GM21723 (cell line): ENCODE measurements around the gene MGA.
A peak's percentile ranks its signal among the peaks of the same experiment; 100 is the strongest.

ENCODE experiments used
- ATAC-seq: cut with Tn5 transposase; IDR thresholded peaks from one replicate; pipeline ENCODE4 v1.9.1; 2021; ENCODE audit warnings: mild to moderate bottlenecking, moderate library complexity; ENCODE audit not compliant: unreplicated experiment

The MGA gene

DNA sequence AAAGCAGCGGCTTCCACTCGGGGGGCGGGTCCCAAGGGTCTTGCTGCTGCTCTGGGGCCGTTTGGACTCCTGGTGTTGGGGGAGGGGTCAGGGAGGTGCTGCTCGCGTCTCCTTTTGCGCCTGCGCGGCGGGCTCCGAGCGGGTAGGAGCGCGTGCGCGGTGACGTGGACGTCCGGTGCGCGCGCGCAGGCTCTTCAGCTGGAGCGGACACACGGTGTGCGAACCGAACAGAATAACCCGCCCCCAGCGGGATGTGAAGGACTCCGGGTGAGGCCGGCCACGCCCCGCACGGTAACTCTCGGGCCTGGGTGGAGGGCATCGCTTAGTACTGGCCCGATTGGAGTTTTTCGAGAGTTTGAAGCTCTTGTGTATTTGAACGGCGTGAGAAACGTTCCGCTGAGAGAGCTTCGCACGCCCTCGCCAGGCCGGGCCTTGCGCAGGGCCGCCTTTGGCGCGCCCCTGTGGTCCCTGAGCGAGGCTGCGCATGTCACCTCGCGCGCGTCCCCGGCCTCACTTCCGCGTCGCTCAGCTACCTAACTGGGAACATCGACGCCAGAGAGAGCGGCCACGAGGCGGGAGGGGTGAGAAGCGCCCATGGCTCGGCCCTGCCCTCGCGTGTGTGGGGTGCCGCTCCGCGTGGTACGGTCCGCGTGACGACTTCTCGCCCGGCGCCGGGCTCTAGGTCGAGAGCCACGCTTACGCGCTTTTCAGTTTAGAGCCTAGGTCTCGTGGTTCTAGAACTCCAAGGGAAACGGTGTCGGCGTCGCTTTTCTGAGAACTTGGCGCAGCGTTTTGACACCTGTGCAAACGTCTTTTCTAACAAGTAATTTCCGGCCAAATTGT is at the start of gene MGA:
Gene MGA (plus strand): TSS at position 171 of the 843 bp plus-strand sequence.
- ATAC-seq, result peak; percentile 76

DNA sequence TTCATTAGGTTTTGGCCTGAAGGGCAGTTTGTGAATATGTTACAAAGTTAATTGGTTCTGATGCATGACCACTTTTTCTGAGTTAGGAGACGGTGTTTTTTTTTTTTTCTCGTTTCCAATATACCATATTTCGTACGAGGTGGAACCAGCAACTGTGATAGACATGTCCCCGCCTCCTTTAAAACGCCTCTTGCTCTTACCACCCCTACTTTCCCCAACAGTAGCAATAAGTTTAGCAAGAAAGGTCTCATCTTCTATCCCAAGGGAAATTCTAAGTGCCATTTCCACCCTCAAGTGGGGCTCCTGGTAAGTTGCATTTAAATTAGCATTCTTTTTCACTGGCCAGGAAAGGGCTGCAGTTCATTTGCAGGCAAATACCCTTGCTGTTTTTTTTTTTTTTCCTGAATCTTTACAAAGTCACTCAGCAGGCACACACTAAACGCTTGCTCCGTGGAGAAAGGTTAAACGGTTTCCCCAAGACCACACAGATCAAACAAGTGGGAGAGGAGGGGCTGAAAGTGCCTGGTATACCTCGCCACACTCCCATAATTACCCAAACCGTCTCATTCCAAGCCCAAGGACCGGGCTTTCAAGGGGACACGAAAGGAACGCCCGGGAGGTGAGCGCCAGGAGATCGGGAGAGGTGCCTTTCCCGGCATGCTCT is 39.5 kb upstream of the MGA start:
- no peak for ATAC-seq

DNA sequence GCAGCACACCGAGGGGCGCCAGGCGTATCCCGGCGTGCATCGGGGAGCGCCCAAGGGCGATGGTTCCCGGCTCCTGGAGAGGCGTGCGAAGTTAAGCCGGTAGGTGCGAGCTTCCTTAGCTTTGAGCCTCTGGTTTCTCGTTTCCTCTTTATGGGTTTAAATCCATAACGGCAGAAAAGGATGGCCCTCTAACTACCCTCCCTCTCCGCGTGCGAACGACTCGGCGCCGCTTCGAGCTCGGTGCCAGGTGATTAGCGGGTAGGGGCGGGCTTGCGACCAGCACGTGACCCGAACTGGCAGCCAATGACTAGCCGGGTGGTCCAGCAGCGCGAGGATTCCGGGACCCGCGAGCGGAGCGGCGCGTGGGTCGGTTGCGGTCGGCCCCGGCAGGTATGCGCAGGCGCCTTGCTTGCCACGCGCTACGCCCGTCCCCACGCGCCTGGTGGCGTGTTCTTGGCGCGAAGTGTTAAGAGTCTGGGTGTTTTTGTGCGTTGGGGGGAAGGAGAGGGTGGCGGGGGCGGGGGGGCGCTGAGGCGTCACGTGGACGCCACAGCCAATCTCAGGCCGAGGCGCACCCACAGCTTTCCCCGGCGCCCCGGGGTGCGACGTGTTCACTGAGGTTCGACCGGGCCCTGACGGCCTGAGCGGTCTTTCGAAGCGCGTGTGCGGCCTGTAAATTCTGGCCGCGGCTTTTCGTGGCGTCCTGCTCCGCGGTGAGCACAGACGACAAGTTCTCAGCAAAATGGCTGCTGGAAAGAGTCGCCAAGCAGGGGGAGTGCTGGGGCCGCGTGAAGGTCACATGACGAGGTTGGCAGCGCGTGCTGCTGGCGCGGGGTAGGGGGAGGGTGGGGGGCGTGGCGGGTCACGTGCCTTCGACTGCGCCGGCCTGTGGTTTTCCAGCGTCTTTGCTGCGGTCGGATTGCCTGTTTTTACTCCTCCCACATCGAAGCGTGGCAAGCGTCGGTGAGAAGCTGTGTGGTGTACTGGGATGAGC is 38.7 kb upstream of the MGA start:
- ATAC-seq, result no peak

DNA sequence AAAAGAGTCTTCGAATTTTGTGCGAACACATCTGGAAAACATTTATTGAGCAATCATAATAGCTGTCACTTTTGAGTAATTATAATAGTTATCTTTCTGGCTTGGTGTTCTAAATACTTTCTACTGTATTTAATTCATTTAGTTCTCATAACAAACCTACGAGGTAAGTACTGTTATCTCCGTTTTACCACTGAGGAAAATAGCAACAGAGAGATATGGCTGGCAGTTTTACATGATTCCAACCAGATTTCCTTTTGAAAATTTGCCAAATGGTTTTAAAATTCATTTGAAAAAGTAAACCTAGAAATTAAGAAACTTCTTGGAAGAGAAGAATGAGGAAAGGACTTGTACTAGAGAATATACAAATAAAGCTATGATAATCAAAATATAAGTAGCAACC is 37.3 kb upstream of the MGA start:
- no peak for ATAC-seq

DNA sequence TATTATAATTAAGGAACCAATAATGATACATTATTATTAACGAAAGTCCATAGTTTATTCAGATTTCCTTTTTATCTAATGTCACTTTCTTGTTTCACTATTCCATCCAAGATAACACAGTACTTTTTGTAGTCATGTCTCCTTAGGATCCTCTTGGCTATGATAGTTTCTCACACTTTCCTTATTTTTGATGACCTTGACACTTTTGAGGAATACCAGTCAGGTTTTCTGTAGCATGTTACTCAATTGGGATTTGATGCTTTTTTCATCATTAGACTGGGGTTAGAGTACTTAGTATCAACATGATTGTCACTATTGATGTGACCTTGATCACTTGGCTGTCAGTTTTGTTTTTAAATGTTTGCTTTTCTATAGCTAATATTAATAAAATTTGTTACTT is 33.0 kb upstream of the MGA start:
- ATAC-seq, result no peak

DNA sequence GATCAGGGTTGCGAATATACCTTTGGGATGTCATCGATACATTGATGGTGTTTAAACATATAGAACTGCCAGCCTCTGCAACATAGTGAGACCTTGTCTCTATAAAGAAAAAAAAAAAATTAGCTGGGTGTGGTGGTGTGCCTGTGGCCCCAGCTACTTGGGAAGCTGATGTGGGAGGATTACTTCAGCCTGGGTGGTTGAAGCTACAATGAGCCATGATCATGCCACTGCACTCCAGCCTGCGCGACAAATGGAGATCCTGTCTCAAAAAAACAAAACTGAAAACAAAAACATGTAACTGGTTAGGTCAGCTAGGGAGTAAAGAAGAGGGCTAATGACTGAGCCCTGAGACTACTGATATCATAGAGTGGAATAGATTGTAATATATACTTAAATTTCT is 30.7 kb upstream of the MGA start:
- ATAC-seq, result no peak

DNA sequence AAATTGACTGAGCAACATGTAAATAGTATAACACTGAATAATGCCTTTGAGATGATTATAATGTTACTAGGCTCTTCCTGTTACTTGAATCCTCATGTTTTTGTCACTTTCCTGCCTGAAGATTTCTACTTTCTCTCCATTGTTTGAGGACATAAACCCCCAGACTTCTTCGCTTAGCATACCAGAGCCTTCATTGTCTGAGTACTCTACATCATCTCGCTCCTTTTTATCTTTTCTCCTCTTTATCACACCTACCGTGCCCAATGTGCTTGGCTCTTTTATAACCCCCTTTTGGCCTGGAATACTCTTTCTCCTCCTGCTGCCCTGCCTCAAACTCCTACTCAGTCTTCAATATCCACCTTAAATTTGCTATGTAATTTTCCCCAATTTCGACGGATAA is 30.3 kb upstream of the MGA start:
- no peak for ATAC-seq

DNA sequence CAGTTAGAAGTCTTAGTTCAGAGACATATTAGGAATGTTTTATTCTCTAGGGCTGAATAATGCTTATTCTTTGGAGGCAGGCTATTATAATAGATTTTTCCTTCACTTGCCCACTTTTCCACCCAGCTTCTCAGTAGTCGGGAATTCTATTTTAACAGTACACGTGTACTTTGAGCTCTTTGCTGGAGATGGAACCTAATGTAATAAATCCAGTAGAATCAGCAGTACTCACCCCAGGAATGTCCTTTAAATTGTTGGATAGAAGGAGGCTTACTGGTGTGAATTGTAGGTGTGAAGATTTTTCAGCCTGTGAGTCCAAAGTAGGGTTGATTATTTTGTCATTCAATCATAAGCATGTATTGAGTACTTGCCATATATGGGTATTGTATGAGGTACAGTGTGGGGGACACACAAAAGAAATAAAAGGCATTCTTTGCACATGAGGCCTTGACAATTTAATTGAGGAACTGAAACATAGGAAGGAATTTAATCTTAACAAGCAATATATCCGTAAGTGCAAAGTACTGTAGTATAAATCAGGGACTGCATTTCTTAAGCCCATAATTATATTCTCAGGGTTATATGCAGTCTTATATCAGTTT is 29.5 kb upstream of the MGA start:
- no peak for ATAC-seq

DNA sequence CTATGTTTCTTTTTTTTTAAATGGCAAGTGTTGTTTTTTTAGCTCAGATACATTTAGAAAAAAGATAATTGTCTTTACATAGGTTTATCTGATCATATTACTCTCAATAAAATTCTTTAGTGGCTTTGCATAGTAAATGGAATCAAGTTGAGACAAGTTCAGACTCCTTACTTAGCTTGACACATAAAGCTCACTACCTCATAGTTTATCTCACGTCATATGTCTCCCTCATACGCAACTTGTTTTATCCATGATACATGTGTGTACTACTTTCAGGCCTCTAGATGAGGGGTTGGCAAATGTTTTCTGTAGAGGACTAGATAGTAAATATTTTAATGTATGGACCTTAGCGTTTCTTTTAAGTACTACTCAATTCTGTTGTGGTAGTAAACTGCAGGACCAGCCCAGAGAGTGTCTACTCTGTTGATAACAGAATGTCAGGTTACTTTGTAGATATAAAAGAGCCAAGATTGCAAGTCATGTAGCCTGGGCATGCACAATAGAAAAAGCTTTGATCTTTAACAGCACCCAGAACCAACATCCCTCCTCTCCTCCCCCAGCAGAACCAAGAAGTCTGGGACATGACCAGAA is 28.2 kb upstream of the MGA start:
- ATAC-seq, result no peak

DNA sequence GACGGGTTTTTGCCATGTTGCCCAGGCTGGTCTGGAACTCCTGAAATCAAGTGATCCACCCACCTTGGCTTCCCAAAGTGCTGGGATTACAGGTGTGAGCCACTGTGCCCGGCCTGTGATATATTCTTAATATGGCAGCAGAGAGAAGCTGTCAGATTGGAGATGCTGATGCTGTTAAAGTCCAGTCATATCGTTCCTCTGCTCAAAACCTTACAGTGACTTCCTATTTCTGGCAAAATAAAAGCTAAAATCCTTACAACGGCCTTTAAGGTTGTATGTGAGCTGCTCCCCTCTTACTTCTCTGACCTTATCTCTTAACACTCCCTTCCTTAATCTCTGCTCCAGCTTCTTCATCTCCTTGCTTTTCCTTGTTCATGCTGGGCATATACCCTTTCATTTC is 26.6 kb upstream of the MGA start:
- ATAC-seq, result no peak

DNA sequence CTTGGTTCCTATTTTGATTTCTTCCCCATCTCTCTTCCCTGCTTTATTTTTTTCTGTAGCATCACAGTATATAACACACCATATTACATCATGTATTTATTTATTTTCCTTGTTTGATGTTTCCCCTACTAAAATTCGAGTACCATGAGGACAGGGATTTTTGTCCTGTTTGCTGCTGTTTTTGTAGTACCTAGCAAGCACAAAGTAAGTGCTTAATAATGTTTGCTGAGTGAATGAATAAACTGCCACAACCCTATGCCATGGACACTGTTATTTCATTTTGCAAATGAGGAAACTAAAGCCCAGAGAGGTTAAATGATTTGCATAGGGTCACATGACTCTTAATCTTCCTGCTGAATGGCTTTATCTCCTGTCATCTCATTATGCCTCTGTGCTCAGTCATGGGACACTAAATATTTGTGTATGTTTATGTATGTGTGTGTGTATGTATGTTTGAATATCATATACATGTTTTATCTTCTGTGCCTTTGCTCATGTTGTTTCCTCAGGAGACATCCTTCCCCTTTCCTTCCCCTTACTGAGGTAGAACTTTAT is 26.1 kb upstream of the MGA start:
- no peak for ATAC-seq

DNA sequence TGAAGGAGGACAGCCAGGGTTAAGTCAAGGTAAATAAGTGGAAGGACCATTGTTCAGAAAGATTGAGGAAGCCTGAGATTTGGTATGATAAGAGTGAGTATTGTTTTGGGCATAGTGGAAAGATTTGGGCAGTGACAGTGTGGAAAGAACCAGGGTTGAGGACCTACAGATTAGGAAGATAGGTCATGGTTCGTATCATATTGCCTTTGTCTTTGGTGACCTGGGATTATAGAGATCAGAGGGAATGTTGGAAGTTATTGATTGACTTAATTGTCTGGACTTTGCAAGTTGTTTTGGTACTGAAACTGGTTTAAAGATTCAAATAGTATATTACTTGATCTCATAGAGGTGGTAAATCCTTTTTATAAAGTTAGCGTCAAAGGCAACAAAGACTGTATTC is 23.1 kb upstream of the MGA start:
- ATAC-seq, result no peak

DNA sequence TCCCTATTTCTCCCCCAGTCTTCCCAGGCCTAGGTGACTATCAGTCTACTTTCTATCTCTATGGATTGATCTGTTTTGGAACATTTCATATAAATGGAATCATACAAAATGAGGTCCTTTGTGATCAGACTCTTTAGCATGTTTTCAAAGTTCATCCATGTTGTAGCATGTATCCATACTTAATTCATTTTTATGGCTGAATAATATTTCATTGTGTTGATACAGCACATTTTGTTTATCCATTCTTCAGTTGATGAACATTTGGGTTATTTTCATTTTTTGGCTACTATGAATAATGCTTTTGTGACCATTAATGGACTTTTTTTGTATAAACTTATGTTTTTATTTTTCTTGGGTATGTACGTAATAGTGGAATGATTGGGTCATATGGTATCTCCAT is 19.2 kb upstream of the MGA start:
- ATAC-seq, result no peak

DNA sequence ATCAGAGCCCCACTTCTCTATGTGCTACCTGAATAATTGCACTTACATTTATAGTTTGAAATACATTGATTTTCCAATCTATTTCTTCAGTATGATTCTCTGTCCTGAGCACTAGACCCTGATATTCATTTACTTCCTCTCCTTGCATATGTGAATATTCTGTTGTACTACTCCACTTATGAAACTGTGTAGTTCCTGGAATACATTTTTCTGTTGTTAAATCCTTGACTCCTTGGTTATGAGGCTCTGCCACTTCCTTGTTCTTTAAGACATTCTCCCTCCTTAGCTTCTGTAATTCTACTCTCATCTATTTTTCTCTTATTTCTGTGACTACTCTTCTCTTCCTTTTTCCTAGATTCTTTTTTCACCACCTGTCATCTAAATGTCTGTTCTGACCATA is 12.9 kb upstream of the MGA start:
- no peak for ATAC-seq

DNA sequence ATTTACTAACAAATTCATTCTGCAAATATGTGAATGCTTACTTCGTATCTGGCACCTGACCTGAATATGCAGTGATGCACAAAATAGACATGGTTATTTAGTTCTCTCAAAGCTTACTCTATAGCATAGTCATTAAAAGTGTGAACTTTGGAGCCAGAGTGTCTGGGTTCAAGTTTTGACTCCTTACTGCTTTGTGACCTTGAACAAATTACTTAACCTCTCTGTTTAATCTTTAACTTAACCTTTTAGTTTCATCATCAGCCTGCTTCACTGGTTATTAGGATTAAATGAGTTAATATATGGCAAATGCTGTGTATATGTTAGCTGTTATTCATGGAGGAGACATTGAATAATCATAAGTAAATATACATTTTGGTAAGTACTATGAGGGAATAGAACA is 12.1 kb upstream of the MGA start:
- ATAC-seq, result no peak

DNA sequence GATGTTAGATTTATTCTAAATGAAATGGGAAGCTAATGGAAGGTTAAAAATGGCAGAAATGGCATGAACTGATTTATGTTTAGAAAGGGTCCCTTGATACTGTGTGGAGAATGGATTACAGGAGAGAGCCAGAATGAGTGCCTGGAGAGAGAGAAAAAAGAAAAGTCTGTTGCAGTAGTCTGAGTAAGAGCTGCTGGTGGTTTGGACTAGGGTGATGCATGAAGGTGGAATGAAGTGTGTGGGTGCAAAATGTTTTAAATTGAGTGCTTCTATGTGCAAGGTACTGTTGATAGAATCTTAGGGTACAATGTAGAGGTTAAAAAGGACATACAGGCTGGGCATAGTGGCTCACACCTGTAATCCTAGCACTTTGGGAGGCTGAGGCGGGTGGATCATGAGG is 11.4 kb upstream of the MGA start:
- no peak for ATAC-seq

DNA sequence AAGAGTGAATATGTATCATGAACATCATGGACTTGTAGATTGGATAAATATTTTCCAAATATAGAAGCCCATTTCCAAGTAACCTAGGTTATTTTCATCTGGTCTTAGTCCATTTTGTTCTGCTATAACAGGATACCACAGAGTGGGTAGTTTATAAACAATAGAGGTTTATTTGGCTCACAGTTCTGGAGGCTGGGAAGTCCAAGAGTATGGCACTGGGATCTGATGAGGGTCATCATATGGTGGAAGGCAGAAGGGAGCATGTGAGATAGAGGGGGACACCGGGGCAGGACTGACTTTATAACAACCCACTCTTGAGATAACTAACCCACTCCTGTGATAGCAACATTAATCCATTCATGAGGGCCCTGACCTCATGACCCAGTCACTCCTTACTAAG is 9.4 kb upstream of the MGA start:
- no peak for ATAC-seq

DNA sequence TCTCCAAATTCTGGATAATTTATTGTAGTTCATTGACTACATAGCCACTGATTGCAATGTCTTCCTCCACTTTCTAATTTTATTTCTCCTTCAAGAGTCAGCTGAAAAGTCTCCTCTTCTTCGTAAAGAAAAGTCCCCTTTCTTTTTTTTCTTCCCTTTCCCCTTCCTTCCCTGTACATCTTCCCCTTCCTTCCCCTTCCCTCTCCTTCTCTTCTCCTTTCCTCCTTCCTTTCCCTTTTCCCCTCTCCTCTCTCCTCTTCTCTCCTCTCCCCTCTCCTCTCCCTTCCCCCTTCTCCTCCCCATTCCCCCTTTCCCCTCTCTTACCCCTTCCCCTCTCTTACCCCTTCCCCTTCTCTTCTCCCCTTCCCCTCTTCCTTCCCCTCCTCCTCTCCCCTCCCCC is 8.8 kb upstream of the MGA start:
- no peak for ATAC-seq

DNA sequence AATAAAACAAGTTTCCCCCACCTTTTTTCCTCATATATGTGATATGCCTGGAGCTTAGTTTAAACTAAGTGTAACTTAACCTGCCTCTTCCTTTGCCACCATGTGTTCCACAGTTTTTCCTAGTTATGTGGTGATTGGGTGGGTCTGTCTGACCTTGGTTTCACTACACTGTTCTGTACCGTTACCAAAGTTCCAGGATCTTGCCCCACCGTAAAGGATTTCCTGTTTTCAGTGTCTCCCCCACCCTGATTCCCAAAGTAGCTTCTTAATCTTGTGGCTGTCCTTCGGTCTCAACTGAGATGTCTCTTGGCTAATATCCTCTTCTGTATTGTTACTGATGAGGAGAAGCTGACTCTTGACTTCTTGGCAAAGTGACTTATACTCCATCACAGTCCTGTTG is 6.4 kb upstream of the MGA start:
- no peak for ATAC-seq

DNA sequence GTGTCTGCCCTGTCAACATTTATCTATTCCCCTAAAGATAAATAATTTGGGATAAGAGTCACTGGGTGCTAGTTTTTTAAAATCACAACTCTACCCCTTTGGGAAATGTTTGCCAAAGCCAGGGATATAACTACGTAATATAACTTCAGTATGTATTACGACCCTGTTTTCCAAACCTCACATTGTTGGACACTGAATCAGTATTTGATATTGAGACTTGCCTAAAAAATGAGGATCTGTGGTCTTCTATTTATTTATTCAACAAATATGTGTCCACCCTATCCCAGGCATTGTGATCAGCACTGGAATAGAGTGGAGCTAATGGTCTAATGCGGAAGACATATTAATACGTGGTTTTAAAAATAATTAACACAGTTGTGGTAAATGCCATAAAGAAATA is 4.5 kb upstream of the MGA start:
- no peak for ATAC-seq
